HepG2 (cell line): ENCODE measurements around the gene SH3PXD2A. TPM values are rescaled to one million over a fixed set of nuclear protein-coding genes. Genes with fewer than 3 reads are reported as not detected.

Source experiments
- BCL6 ChIP-seq: IDR thresholded peaks from 2 replicates; pipeline ENCODE4 v1.6.1; 2016; ENCODE audit warnings: missing genetic modification reagents, missing compliant biosample characterization
- HMGXB3 ChIP-seq: sonication (generic); formaldehyde crosslinking; IDR thresholded peaks from 2 replicates; pipeline ENCODE4 v1.4.0; 2020; ENCODE audit warnings: missing genetic modification reagents, borderline replicate concordance
- PITX1 ChIP-seq: sonication (generic); formaldehyde crosslinking; IDR thresholded peaks from 2 replicates; pipeline ENCODE4 v1.5.1; 2020; ENCODE audit warnings: mild to moderate bottlenecking, missing genetic modification reagents
- PTBP1 ChIP-seq: fragments of 200-400 bp; formaldehyde crosslinking; IDR thresholded peaks from 2 replicates; pipeline ENCODE4 v1.6.1; 2018; ENCODE audit warnings: low read length, low read depth; ENCODE audit not compliant: poor library complexity, severe bottlenecking
- SKIL ChIP-seq: sonication (generic); formaldehyde crosslinking; IDR thresholded peaks from 2 replicates; pipeline ENCODE4 v1.8.0; 2022; ENCODE audit warnings: missing genetic modification reagents, mild to moderate bottlenecking, moderate library complexity, borderline replicate concordance
- TBX2 ChIP-seq: sonication (generic); formaldehyde crosslinking; IDR thresholded peaks from 2 replicates; pipeline ENCODE4 v1.5.0; 2020; ENCODE audit warnings: missing genetic modification reagents, mild to moderate bottlenecking, borderline replicate concordance
- TBX3 ChIP-seq: fragments of 450-650 bp; IDR thresholded peaks from 2 replicates; pipeline ENCODE4 v1.6.1; 2017; ENCODE audit warnings: antibody characterized with exemption, mild to moderate bottlenecking, inconsistent platforms, borderline replicate concordance
- TEF ChIP-seq: sonication (generic); formaldehyde crosslinking; IDR thresholded peaks from 2 replicates; pipeline ENCODE4 v1.5.0; 2020; ENCODE audit warnings: missing genetic modification reagents
- UBTF ChIP-seq: sonication (generic); formaldehyde crosslinking; IDR thresholded peaks from 2 replicates; pipeline ENCODE4 v1.4.0; 2020; ENCODE audit warnings: mild to moderate bottlenecking, missing genetic modification reagents
- ZKSCAN1 ChIP-seq: fragments of 150-350 bp; IDR thresholded peaks from 2 replicates; pipeline ENCODE4 v1.6.1; 2014; ENCODE audit warnings: low read length
- polyA plus RNA-seq, 8 experiments: library from polyadenylated mRNA; depleted of rRNA in 3 of 8; stranded (reverse) in 7 of 8; unstranded in 1 of 8; fragments of >200 nt; fragmentation: Illumina TruSeq in 4 of 8; extraction: Trizol in 4 of 8; gene quantifications; 2 replicates each; pipeline versions ENCODE4 v1.2.1 to v1.2.3, GENCODE V29; 2011 to 2016; ENCODE audit warnings: low read depth in 4 of 8, missing spikeins in 1 of 8, mixed read lengths in 1 of 8; ENCODE audit not compliant: insufficient read depth in 1 of 8
- total RNA-seq, 5 experiments: library from RNA; depleted of rRNA; stranded (reverse); fragments of >200 nt; fragmentation: Illumina TruSeq; extraction: Trizol; gene quantifications; 2 replicates each; pipeline ENCODE4 v1.2.3, GENCODE V29; 2016; ENCODE audit warnings: low read depth in 1 of 5
- TF ChIP-seq, protein P1 (sequence below): IDR thresholded peaks from 2 replicates; pipeline ENCODE4 v1.4.0; 2020; ENCODE audit warnings: mild to moderate bottlenecking, missing genetic modification reagents

Gene SH3PXD2A
- total and polyA plus RNA-seq, 2 of the 13 experiments (the other 11 are each of a cell fraction or from before 2014, with no cell fraction given), result 11.1 to 11.3 TPM

- peak; percentile 52; the same call in 1 of the 2 replicates for TF ChIP-seq HMGXB3
- TF ChIP-seq TBX2 (CRISPR knock-in tag), result no peak
- TF ChIP-seq, protein P1, sequence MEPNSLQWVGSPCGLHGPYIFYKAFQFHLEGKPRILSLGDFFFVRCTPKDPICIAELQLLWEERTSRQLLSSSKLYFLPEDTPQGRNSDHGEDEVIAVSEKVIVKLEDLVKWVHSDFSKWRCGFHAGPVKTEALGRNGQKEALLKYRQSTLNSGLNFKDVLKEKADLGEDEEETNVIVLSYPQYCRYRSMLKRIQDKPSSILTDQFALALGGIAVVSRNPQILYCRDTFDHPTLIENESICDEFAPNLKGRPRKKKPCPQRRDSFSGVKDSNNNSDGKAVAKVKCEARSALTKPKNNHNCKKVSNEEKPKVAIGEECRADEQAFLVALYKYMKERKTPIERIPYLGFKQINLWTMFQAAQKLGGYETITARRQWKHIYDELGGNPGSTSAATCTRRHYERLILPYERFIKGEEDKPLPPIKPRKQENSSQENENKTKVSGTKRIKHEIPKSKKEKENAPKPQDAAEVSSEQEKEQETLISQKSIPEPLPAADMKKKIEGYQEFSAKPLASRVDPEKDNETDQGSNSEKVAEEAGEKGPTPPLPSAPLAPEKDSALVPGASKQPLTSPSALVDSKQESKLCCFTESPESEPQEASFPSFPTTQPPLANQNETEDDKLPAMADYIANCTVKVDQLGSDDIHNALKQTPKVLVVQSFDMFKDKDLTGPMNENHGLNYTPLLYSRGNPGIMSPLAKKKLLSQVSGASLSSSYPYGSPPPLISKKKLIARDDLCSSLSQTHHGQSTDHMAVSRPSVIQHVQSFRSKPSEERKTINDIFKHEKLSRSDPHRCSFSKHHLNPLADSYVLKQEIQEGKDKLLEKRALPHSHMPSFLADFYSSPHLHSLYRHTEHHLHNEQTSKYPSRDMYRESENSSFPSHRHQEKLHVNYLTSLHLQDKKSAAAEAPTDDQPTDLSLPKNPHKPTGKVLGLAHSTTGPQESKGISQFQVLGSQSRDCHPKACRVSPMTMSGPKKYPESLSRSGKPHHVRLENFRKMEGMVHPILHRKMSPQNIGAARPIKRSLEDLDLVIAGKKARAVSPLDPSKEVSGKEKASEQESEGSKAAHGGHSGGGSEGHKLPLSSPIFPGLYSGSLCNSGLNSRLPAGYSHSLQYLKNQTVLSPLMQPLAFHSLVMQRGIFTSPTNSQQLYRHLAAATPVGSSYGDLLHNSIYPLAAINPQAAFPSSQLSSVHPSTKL (CRISPR knock-in tag), result peak; percentile 75
- 0 out of 2 replicates have a peak, but pooled peaks have one; percentile 19 for TF ChIP-seq ZKSCAN1
- no peak for TF ChIP-seq PTBP1
- peak; percentile 89 for TF ChIP-seq PITX1 (CRISPR knock-in tag)
- TF ChIP-seq TEF (CRISPR knock-in tag), result peak; percentile 85; the same call in 1 of the 2 replicates
- peak; percentile 46 for TF ChIP-seq BCL6 (CRISPR knock-in tag)
- peak; percentile 37; the same call in 1 of the 2 replicates for TF ChIP-seq SKIL (CRISPR knock-in tag)
- no peak for TF ChIP-seq TBX3
- TF ChIP-seq UBTF (CRISPR knock-in tag), result peak; percentile 64
Observed at GRCh38 chr10:103855852-103856796, 748 bp upstream of the SH3PXD2A start (continued).
